ENCODE data around the gene MYH15. TPM values are rescaled to one million over a fixed set of nuclear protein-coding genes. Genes with fewer than 3 reads are reported as not detected.

The MYH15 gene
- total RNA-seq, 3 donors from 2014 or later: 0.28 to 0.46 (median 0.46) TPM

DNA sequence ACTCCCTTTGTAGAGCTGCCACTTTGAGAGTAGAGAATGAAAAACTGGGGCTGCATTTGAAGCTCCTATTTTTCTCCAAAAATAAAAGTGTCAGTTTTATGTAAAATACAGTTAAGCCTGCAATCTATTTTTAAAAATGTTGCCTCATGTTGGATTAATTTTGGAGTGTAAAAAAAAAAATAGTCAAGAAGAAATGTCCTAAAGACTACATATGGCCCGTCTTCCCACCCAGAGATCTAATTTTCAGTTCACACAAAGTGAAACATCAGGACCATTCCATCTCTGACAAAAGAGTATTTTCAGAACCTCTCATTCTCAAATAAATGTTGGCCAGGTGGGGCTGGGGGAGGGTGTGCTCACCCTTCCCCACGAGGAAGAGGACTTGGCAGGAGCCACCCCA lies 151.4 kb downstream of the MYH15 start:
- Histone ChIP-seq H3K4me1 (ENCODE audit: low read depth) (no peaks in the 10 kb centered on the region), H3K4me3 (no peak overlapping the region), H3K9me3 (no peaks in the 10 kb centered on the region), H3K36me3 (ENCODE audit: low read depth) (no peaks in the 10 kb centered on the region)
- no peak for ATAC-seq
- intact Hi-C loops (cut with DNase I, micrococcal nuclease): no loop called here
- TF ChIP-seq, protein P1, sequence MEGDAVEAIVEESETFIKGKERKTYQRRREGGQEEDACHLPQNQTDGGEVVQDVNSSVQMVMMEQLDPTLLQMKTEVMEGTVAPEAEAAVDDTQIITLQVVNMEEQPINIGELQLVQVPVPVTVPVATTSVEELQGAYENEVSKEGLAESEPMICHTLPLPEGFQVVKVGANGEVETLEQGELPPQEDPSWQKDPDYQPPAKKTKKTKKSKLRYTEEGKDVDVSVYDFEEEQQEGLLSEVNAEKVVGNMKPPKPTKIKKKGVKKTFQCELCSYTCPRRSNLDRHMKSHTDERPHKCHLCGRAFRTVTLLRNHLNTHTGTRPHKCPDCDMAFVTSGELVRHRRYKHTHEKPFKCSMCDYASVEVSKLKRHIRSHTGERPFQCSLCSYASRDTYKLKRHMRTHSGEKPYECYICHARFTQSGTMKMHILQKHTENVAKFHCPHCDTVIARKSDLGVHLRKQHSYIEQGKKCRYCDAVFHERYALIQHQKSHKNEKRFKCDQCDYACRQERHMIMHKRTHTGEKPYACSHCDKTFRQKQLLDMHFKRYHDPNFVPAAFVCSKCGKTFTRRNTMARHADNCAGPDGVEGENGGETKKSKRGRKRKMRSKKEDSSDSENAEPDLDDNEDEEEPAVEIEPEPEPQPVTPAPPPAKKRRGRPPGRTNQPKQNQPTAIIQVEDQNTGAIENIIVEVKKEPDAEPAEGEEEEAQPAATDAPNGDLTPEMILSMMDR (IDR thresholded peaks at IDR 0.05): no peak
- DNase-seq: no peak

DNA sequence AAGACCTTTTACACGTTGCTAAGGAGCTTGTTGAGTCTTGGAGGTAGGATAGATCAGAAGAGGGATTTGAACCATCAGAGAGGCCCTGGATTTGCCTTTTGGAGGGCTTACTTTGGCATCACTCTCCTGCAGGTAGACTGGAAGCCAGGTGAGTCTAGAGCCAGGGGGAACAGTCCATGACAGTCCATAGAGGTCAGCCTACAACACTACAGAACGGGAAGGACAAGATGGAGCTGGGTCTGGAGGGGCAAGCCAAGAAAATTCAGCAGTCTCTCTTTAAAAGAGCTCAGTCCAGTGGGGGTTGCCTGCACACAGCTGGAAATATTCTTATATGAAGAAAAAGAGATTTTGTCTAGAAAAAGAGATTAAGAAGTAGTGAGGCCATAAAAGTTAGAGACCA lies 153.4 kb downstream of the MYH15 start:
- ATAC-seq (no peak), DNase-seq (no peak)
- H3K9me3 ChIP-seq: no peaks in the 10 kb centered on the region
- no peaks in the 10 kb centered on the region for H3K4me1 ChIP-seq (ENCODE audit: low read depth)
- H3K36me3 ChIP-seq (ENCODE audit: low read depth): no peaks in the 10 kb centered on the region
- TF ChIP-seq, protein P1 (IDR thresholded peaks at IDR 0.05): no peak
- H3K4me3 ChIP-seq: no peak overlapping the region
- intact Hi-C loops (cut with DNase I, micrococcal nuclease): no loop called here

DNA sequence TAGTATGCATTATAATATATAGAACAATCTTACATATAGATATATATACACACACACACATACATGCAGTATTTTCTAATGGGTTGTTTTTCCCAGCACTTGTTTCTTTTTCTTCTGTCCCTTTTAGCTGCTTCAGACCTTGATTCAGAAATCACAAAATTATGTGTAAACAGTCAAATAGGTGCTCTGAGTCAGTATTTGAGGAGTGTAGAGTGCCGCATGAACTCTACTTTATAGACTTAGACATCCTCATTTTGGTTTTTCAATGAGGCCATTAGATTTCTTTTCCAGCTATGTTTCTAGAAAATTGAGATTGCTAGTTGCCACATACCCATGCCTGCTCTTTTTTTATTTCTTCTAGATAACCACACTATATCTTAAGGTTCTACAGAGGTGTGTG lies 155.8 kb downstream of the MYH15 start:
- H3K4me1 ChIP-seq (ENCODE audit: low read depth): no peaks in the 10 kb centered on the region
- no peaks in the 10 kb centered on the region for H3K9me3 ChIP-seq
- intact Hi-C loops (cut with DNase I, micrococcal nuclease): no loop called here
- no peaks in the 10 kb centered on the region for H3K36me3 ChIP-seq (ENCODE audit: low read depth)
- TF ChIP-seq, protein P1 (IDR thresholded peaks at IDR 0.05): no peak
- ATAC-seq (no peak), DNase-seq (no peak)
- no peak overlapping the region for H3K4me3 ChIP-seq

DNA sequence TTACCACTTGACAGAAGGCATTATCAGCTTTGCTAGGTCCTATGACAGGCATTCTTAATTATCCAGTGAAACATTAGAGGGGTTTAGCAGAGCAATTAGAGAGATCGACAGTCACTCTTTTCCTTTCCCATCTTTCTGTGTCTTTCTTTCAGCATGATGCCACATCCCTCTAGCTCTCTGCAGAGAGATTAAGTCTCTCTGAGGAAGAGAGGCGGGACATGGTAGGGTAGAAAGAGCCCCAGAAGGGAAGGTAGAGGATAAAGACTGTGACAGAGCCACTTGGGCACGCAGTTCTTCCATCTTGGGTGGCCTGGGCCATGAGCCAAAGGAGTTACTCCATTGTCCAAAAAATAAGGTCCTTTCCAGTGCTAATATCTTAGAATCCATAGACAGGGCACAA lies 158.2 kb downstream of the MYH15 start:
- DNase-seq (no peak), ATAC-seq (no peak)
- intact Hi-C loops (cut with DNase I, micrococcal nuclease): no loop called here
- H3K36me3 ChIP-seq (ENCODE audit: low read depth): no peaks in the 10 kb centered on the region
- TF ChIP-seq, protein P1 (IDR thresholded peaks at IDR 0.05): no peak
- no peaks in the 10 kb centered on the region for H3K4me1 ChIP-seq (ENCODE audit: low read depth)
- no peaks in the 10 kb centered on the region for H3K9me3 ChIP-seq
- no peak overlapping the region for H3K4me3 ChIP-seq

DNA sequence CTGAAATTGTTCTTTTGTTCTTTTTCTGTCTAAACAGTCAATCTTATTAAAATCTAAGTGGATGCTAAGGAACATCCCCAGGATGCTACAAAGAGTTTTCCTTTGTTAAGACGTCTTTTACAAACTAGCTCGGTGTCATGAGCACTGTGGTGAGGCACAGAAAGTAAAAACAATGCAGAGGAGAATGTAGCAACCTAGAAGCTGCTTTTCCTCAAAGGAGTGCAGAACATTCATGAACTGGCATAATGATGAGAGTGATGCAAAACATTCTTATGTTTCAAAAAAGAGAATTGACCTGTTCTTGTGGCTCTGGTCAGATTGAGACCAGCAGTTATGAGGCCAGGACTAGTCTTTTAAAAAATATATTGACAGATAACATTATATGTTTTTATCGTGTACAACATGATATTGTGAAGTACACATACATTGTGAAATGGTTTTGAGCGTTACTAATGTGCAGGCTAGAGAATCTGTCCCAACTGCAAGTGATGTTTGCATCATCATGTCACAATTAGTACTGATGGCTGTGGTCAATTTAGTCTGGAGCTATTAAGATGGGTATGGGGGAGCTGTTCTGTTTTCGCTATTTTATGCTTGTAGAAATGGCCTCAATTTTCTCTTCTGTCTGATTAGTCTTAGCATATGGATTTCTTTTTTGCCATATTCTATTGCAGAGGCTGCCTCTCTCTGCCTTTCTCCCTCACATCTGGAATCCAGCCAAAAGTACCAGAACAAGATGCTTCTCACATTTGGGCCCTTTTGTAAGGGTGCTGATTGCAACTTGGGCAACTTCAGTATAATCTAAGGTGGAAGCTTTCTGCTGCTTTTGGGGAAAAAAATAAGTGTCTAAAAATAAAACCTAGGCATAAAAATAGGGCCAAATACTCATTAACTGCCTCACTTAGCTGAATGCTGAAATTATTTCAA lies 163.8 kb downstream of the MYH15 start:
- ATAC-seq: no peak
- TF ChIP-seq, protein P1 (IDR thresholded peaks at IDR 0.05): no peak
- intact Hi-C loops (cut with DNase I, micrococcal nuclease): no loop called here

More for the DNA sequence above, 163.8 kb downstream of the MYH15 start:
- H3K4me3 ChIP-seq: no peak overlapping the region
- DNase-seq: no peak
- H3K4me1 ChIP-seq (ENCODE audit: low read depth): no peaks in the 10 kb centered on the region
- no peaks in the 10 kb centered on the region for H3K36me3 ChIP-seq (ENCODE audit: low read depth)
- no peaks in the 10 kb centered on the region for H3K9me3 ChIP-seq
